ENCODE measurements around the gene RGS6.

DNA sequence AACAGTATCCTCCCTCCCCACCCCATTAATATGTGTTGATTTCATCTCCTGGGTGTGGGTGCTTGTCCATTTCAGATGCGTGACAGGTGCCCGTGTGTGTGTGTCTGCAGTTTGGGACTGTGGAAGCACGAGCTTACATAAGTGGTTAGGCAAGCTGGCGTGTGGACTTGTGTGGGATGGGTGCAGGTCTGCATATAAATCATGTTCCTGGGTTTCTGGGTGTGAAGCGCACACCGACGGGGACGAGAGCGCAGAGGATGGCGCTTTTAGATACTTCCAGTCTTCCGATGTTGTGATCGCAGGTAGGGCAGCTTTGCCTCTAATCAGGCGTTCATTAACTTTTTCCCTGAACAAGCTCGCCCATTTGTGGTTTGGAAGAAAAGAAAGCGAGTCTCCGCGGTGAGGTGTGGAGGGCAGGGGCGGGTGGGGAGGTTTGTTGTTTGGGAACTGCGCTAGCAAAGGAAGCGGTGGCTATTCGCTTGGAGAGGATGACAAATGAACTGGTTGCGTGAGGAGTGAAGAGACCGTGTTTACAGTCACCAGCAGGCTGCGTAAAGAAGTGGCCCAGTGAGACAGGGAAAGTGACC is 865 bp downstream of the RGS6 start:
- TF ChIP-seq TARDBP (IDR thresholded peaks at IDR 0.05) (no peak), ELF4 (IDR thresholded peaks at IDR 0.05) (no peak), SUZ12 (IDR thresholded peaks at IDR 0.05) (no peak), LEF1 (IDR thresholded peaks at IDR 0.05; ENCODE audit: borderline replicate concordance) (no peak), FOXA1 (IDR thresholded peaks at IDR 0.05) (no peak), CTBP1 (IDR thresholded peaks at IDR 0.05; ENCODE audit: borderline replicate concordance) (no peak), NFRKB (IDR thresholded peaks at IDR 0.05) (no peak), ZNF384 (IDR thresholded peaks at IDR 0.05) (no peak), SP1 (IDR thresholded peaks at IDR 0.05) (no peak), FOXM1 (IDR thresholded peaks at IDR 0.05; ENCODE audit: borderline replicate concordance) (no peak), FOXK2 (IDR thresholded peaks at IDR 0.05) (no peak)
- TF ChIP-seq, protein P1, sequence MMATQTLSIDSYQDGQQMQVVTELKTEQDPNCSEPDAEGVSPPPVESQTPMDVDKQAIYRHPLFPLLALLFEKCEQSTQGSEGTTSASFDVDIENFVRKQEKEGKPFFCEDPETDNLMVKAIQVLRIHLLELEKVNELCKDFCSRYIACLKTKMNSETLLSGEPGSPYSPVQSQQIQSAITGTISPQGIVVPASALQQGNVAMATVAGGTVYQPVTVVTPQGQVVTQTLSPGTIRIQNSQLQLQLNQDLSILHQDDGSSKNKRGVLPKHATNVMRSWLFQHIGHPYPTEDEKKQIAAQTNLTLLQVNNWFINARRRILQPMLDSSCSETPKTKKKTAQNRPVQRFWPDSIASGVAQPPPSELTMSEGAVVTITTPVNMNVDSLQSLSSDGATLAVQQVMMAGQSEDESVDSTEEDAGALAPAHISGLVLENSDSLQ (IDR thresholded peaks at IDR 0.05): no peak
